Glomerular visceral epithelial cell (primary cell): ENCODE measurements around the gene CFAP45.

Source experiments
- DNase-seq: peaks from one replicate; pipeline ENCODE4 v3.0.0-alpha.2; 2016; ENCODE audit errors: extremely low spot score

Gene CFAP45

GRCh38 chr1:159877695-159878444 lies 22.1 kb downstream of the CFAP45 start:
- DNase-seq, result no peak

DNA sequence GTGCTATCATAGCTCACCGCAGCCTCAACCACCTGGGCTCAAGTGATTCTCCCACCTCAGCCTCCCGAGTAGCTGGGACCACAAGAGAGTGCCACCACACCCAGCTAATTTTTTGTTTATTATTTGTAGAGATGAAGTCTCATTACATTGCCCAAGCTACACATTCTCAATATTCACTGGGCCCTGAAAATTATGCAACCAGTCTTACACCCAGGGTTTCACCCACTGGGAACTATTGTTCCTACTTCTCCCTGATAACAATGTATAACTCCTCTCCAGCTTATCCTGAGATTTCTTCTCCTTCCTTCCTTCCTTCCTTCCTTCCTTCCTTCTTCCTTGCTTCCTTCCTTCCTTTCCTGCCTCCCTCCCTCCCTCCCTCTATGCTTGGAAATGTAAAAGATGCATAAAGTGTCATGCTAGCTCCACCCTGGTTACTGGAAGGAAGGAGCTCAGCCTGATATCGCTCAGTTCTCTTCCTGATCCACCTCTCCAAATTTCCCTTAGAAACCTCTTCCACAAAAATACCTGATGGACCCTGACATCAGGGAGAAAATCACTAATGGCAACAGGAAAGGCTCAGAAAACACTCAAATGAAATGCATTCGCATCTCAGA lies 26.3 kb downstream of the CFAP45 start:
- no peak for DNase-seq

- no peak for DNase-seq
These were observed 27.1 kb downstream of the CFAP45 start for GRCh38 chr1:159872891-159873290.

DNA sequence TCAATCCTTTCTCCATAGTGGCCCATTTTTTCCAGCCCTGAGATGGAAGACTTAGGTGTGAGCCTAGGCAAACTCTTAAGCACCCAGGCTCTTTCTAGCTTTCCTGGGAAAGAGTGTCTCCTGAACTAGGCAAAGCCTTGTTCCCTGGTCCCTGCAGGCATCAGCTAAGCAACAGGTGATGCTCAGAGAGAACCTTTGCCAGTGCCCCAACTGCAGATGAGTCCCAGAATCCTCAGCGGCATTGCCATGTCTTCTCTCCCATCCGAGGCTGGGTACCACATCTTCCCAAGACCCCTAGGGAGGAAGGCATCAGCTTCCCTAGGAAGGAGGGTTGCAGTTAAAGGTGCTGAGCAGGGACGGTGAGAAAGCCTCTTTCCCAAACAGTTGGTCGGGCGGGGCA lies 29.3 kb downstream of the CFAP45 start:
- no peak for DNase-seq

DNA sequence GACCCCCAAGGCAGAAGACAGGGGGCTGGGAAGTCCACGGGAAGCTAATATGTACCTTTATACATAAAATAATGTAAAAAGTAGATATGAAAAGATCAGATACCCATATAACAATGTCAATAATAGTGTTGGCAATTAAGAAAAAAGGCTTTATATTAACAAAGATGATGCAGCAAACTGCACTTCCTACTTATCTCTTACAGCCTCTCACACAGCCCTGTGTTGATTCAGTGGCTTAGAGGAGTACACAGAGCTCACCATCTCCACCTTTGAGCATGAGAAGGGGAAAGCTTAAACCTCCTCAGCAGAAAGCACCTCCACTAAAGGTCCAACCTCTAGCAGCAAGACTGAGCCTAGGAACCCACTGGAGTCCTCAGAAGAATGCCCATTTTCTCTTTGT lies 30.4 kb downstream of the CFAP45 start:
- DNase-seq, result no peak

DNA sequence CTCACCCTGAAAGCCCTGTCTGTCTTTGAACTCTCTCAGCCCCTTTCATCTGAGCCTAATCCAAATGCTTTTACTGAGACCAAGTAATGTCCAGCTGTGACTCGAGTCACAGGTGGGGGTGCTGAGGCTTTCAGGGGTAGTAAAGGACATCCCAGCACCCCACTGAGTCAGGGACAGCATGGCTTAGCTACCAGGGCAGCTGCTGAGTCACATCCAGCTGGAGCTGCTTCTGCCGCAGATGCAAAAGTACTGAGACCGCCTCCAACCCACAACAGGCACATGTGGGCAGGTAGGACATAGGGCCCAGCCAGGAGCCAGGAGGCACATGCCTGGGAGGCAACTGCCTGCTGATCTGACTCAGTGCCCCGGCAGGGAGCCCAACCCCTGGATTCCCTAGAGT lies 30.8 kb downstream of the CFAP45 start:
- DNase-seq, result peak; percentile 88

GRCh38 chr1:159868766-159869165 lies 31.2 kb downstream of the CFAP45 start:
- no peak for DNase-seq

DNA sequence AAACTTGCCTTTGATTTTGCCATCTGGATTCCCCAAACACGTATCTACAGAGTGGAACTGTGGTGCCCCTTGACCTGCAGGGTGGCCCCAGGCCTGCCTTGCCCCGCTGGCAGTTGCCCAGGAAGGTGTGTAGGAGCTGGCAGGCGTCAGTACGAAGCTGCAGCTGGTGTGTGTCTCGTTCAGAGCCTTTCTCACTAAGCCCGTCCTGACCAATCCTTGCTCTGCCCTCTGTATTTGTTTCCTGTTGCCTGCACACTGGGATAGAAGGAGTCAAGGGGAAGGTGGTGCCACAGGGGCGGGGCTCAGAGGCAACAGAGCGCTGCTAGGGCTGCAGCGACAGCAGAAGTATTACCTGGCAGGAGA lies 32.3 kb downstream of the CFAP45 start:
- DNase-seq, result peak; percentile 56

DNA sequence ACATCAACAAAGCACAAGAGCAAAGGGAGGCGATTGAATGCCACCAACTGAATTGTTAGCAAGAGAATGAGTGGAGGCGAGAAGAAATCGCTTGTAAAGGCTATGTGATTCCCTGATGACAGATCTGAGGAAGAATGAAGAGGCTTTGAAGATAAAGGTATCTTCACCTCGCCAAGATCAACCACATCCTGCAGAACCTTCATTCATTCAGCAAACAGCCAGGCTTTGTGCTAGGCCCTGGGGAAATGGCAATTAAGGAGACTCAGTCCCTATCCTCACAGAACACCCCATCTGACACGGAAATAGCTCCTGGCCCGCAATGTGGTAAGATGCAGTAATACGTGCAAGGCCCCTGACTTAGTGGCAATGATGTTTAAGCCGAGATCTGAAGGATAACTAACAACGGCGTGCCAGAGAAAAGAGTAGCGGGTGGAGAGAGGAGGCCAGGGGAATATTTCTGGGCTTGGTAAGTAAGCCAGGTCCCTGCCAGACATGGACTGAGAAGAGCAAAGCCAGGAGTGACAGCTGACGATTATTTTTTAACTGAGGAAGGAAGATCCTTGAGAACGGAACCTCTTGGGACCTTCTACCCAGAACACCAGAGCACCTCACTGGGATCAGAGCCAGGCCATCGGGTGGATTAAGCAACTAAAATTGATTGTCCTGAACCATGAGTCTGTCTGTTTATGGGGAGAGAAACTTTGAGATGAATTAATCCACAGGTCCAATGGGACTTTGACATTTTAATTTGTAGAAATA lies 32.9 kb downstream of the CFAP45 start:
- no peak for DNase-seq

DNA sequence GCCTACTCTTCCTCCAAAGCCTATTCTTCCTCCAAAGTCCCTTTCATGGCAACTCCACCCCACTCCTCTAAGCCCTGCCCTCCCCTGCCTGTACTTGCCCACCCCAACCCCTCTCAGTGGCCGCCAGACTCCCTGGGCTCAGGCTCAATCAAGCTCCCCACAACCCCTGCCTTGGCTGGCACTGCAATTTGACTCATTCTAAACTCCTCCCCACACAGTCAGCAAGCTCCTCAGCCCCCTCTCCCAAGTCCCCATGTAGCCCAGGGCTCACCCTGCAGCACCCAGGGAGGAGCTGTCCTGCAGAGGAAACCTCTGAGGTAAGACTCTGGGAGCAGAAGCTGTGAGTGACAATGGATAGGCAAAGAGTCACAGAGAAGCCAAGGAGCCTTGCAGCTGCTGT lies 33.9 kb downstream of the CFAP45 start:
- DNase-seq, result no peak

- DNase-seq, result no peak
These were observed 35.7 kb downstream of the CFAP45 start for GRCh38 chr1:159864262-159864661.

DNA sequence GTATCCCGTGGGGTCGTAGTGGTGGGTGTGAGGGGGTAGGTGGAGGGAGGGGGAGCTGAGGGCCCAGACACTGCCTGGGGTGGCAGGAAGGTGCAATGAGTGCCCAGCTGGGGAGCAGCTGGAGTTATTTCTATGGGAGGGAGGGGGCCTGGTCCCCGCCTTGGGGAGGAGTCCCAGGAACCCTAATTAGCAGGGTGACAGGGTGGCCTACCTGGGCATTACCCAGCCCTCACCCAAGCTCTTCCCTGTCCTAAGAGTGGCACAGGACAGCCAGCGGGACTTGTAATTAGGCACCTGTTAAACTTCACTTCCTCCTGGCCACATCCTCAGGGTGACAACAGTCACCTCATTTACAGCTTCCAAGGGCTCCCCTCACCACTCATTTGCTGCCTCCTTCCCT lies 37.4 kb downstream of the CFAP45 start, which contains the start of gene VSIG8:
Gene VSIG8, minus strand, starts transcription at position 101 of the 400 bp plus-strand sequence. CDS start 136 bp downstream, outside the sequence.
- DNase-seq, result no peak

DNA sequence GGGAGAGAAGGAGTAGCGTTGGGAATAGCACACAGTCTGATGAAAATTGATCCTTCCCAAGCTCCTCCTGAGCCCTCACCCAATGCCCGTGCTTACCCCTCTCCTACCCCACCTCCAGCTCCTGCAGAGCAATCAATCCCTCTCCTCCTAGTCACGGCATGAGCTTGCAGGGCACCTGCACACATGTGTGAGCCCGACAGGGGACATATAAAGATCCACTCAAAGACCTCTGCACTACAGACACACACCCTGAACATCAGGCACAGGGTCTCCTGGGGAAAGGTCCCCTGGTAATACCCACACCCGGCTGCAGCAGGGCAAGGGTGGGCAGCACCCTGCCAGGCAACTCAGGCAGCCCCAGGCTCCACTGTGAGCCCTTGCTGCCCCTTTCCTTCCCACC lies 37.9 kb downstream of the CFAP45 start:
- no peak for DNase-seq

- no peak for DNase-seq
These were observed 38.7 kb downstream of the CFAP45 start for GRCh38 chr1:159861218-159861617.

GRCh38 chr1:159860456-159860855 lies 39.5 kb downstream of the CFAP45 start:
- no peak for DNase-seq

DNA sequence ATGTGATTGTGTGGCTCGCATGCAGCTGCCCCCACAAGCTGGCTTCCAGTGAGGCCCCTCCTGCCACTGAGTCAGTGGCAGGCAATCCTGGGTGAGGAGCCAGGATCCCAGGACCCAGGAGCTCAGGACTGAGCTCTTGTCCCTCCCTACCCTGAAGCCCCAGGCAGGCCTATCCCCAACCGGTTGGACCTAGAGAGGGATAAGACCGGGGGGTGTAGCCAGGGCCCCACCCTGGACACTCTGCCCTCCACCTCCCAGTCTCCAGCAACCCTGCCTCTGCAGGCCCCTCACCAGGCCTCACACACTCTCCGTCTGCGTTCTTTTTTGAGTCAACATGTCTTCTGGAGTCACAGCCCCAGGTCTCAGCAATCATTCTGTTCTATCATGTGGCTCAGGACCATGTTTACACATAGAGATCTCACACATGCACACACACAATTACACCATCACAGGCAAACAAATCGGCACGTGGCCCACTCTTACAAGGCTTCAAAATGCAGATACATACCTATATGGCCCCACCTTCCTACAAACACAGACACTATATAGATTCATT lies 40.1 kb downstream of the CFAP45 start:
- no peak for DNase-seq

- DNase-seq, result no peak
These were observed 42.1 kb downstream of the CFAP45 start for GRCh38 chr1:159857889-159858288.

DNA sequence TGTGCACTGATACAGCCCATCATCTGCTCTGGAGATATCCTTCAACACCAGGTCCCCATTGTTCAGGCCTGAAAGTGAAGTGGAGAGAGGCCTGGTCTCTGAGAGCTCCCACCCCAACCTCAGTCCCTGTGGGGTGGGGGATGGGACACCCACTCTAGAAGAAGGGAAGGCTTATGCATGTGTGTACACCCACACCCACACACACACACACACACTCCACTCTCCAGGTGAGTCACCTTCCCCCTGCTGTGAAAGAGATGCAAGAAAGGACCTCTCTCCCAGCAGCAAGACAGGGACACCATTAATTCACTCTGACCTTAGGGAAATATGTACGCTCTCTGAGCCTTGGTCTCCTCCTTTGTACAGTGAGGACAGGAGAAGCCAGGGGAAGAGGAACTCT lies 43.4 kb downstream of the CFAP45 start:
- no peak for DNase-seq

- no peak for DNase-seq
These were observed 44.3 kb downstream of the CFAP45 start for GRCh38 chr1:159855709-159856108.

- peak; percentile 88 for DNase-seq
These were observed 45.2 kb downstream of the CFAP45 start for GRCh38 chr1:159854693-159855192.

DNA sequence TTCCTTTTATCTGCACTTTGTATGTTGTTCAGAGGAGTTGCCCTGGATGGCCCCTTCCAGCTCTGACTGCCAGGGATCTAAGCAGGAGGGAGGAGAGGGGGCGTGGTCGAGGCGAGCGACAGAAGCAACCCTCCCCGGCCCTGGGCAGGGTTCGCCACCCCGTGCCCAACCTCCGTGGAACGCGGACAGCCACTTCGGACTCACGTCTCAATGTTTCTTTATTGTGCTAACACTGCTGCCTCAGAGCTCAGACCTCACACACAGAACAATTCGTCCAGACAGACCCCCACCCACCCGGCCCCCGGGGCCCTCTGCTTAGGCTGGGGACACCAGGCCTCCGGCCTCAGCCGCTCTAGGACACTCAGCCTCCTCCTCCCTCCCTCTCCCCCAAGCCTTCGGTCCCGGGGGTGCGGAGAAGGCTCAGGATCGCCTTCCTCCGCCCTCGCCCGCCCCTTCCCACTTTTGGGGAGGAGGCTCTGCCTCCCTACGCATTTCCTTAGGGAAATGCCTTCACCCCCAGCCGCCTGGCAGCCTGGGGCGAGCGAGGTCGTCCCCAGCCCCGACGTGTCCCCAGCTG lies 45.8 kb downstream of the CFAP45 start:
- peak; percentile 77 for DNase-seq
